Neural cell (in vitro differentiated cells): ENCODE measurements around the gene RBPJL. TPM values are rescaled to one million over a fixed set of nuclear protein-coding genes. Genes with fewer than 3 reads are reported as not detected.
A peak's percentile ranks its signal among the peaks of the same experiment; 100 is the strongest.

Experiments
- H2AFZ ChIP-seq: fragments of 200-600, 300-800 bp; sonication (generic), shearing (Covaris generic); 2 replicates; pipeline ENCODE4 v1.6.0; 2014; ENCODE audit warnings: low read depth, mild to moderate bottlenecking, antibody characterized with exemption, low read length, moderate library complexity
- H3F3A ChIP-seq: fragments of 200-600 bp; shearing (Covaris generic); 2 replicates; pipeline ENCODE4 v1.6.1; 2016; ENCODE audit warnings: mild to moderate bottlenecking, moderate library complexity, mixed read lengths, antibody characterized with exemption, low read length; ENCODE audit not compliant: insufficient read depth, poor library complexity, severe bottlenecking
- H3K27ac ChIP-seq: fragments of 200-600, 300-800 bp; sonication (generic), shearing (Covaris generic); 2 replicates; pipeline ENCODE4 v1.5.1; 2014; ENCODE audit warnings: mild to moderate bottlenecking, low read length, moderate library complexity
- H3K27me3 ChIP-seq: fragments of 300-800, 200-600 bp; sonication (generic), shearing (Covaris generic); 2 replicates; pipeline ENCODE4 v1.6.0; 2014; ENCODE audit warnings: mild to moderate bottlenecking, low read depth, low read length, moderate library complexity; ENCODE audit not compliant: insufficient read depth
- H3K36me3 ChIP-seq: fragments of 300-800, 200-600 bp; sonication (generic), shearing (Covaris generic); 2 replicates; pipeline ENCODE4 v1.5.1; 2014; ENCODE audit warnings: mild to moderate bottlenecking, antibody characterized with exemption, low read length, moderate library complexity; ENCODE audit not compliant: insufficient read depth
- H3K4me2 ChIP-seq: fragments of 300-800, 200-600 bp; sonication (generic), shearing (Covaris generic); 2 replicates; pipeline ENCODE4 v1.6.0; 2014; ENCODE audit warnings: mild to moderate bottlenecking, low read length
- H3K4me3 ChIP-seq: fragments of 300-800, 200-600 bp; sonication (generic), shearing (Covaris generic); 2 replicates; pipeline ENCODE4 v1.5.1; 2014; ENCODE audit warnings: mild to moderate bottlenecking, low read length, moderate library complexity
- H3K79me2 ChIP-seq: fragments of 200-600 bp; shearing (Covaris generic); replicated peaks from 2 replicates; pipeline ENCODE4 v1.6.0; 2014; ENCODE audit warnings: mild to moderate bottlenecking, low read length, moderate library complexity; ENCODE audit not compliant: insufficient read depth
- H3K9ac ChIP-seq: fragments of 300-800, 200-600 bp; sonication (generic), shearing (Covaris generic); 2 replicates; pipeline ENCODE4 v1.6.1; 2016; ENCODE audit warnings: mild to moderate bottlenecking, low read length, mixed read lengths
- H3K9me2 ChIP-seq: fragments of 200-600 bp; shearing (Covaris generic); 2 replicates; pipeline ENCODE4 v1.6.1; 2016; ENCODE audit warnings: mild to moderate bottlenecking, low read length, mixed read lengths; ENCODE audit not compliant: insufficient read depth
- H3K9me3 ChIP-seq: fragments of 200-600, 300-800 bp; sonication (generic), shearing (Covaris generic); 2 replicates; pipeline ENCODE4 v1.6.1; 2016; ENCODE audit warnings: mild to moderate bottlenecking, mixed run types, low read length, moderate library complexity, mixed read lengths
- H4K20me1 ChIP-seq: fragments of 200-600 bp; shearing (Covaris generic); 2 replicates; pipeline ENCODE4 v1.6.1; 2016; ENCODE audit warnings: mild to moderate bottlenecking, mixed run types; ENCODE audit not compliant: insufficient read depth
- CTCF ChIP-seq: fragments of 450-650 bp; IDR thresholded peaks from 2 replicates; pipeline ENCODE4 v1.5.1; 2014; ENCODE audit warnings: antibody characterized with exemption, mild to moderate bottlenecking, moderate library complexity; ENCODE audit not compliant: poor library complexity, severe bottlenecking
- EP300 ChIP-seq: fragments of 450-650 bp; conservative IDR thresholded peaks from 2 replicates; pipeline ENCODE4 v1.6.1; 2014; ENCODE audit warnings: antibody characterized with exemption, mild to moderate bottlenecking, moderate library complexity; ENCODE audit not compliant: poor library complexity, severe bottlenecking
- EZH2 ChIP-seq: fragments of 200-600, 300-800 bp; shearing (Covaris generic), sonication (generic); IDR thresholded peaks from 2 replicates; pipeline ENCODE4 v1.6.1; 2014; ENCODE audit warnings: antibody characterized with exemption, low read length, borderline replicate concordance, mild to moderate bottlenecking; ENCODE audit not compliant: insufficient read depth, poor library complexity, severe bottlenecking
- MXI1 ChIP-seq: fragments of 450-650 bp; conservative IDR thresholded peaks from 2 replicates; pipeline ENCODE4 v1.6.1; 2014; ENCODE audit warnings: antibody characterized with exemption, mild to moderate bottlenecking; ENCODE audit not compliant: poor library complexity, severe bottlenecking
- POLR2AphosphoS5 ChIP-seq: IDR thresholded peaks from 2 replicates; pipeline ENCODE4 v1.6.1; 2012
- RAD21 ChIP-seq: fragments of 450-650 bp; conservative IDR thresholded peaks from 2 replicates; pipeline ENCODE4 v1.6.1; 2014; ENCODE audit warnings: antibody characterized with exemption, mild to moderate bottlenecking, moderate library complexity
- SMC3 ChIP-seq: fragments of 450-650 bp; conservative IDR thresholded peaks from 2 replicates; pipeline ENCODE4 v1.6.1; 2014; ENCODE audit warnings: antibody characterized with exemption, mild to moderate bottlenecking, moderate library complexity; ENCODE audit not compliant: poor library complexity
- TAF1 ChIP-seq: IDR thresholded peaks from 2 replicates; pipeline ENCODE4 v1.6.1; 2012; ENCODE audit warnings: low read depth
- polyA plus RNA-seq: library from polyadenylated mRNA; depleted of rRNA; stranded (reverse); fragments of >200 nt; gene quantifications from 2 replicates; pipeline ENCODE4 v1.2.3, GENCODE V29; 2014
- TF ChIP-seq, protein P1 (sequence below): IDR thresholded peaks from 2 replicates; pipeline ENCODE4 v1.6.1; 2012; ENCODE audit warnings: borderline replicate concordance

The RBPJL gene
- polyA plus RNA-seq, 1 donor from 2014 or later = not detected

DNA sequence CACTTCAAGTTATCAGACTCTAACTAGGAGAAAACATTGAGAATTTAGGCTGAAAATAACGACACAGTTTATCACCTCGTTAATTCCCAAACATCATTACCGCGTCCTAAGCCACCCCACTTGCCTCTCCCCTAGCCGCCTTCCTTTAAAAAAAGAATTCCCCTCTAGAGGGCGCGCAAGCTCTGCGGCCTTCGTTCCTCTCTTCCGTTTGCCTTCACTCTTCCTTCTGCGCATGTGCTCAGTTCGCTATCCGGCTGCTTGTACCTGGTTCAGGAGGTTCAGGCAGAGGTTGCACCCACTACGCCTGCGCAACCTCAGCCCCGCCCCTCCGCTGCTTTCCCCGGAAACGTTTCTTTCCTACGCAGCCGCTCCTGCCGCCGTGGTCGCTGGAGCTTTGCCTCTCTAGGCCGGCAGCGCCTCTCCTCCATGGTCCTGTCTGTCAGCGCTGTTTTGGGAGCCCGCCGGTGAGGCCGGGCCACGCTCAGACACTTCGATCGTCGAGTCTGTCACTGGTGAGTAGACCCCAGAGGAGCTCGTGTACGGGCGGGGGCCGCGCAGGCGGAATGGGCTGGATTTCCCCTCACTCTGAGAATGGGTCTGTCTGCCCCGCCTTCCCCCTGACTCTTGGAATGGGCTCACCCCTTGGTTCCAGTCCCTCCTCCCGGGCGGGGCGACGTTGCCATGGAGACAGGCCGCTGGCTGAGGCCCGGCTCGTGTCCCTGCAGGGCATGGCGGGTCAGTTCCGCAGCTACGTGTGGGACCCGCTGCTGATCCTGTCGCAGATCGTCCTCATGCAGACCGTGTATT is 56.4 kb downstream of the RBPJL start, which contains the start of gene SYS1:
Gene SYS1 (plus strand): TSS at position 353 of the 807 bp plus-strand sequence. CDS start 376 bp downstream, at position 729.
- Histone ChIP-seq H3K9me3 (no peaks in the 10 kb centered on the region), H2AFZ (peak within 1 kb of the TSS; percentile 49), H3K79me2 (peaks cover 28% of the 10 kb centered on the region), H3K27ac (peak within 1 kb of the TSS; percentile 94), H3K9ac (peak within 1 kb of the TSS; percentile 87), H3K9me2 (no peaks in the 10 kb centered on the region), H4K20me1 (no peaks in the 10 kb centered on the region), H3K36me3 (no peaks in the 10 kb centered on the region), H3K4me3 (peak within 1 kb of the TSS; percentile 97), H3K27me3 (no peaks in the 10 kb centered on the region), H3F3A (no peaks in the 10 kb centered on the region), H3K4me2 (peak within 1 kb of the TSS; percentile 99)
- TF ChIP-seq CTCF (peak; percentile 100), SMC3 (peak; percentile 88), POLR2AphosphoS5 (peak; percentile 84), EZH2 (no peak), TAF1 (peak; percentile 79), MXI1 (peak; percentile 98), RAD21 (peak; percentile 94), EP300 (peak; percentile 79)
- TF ChIP-seq, protein P1, sequence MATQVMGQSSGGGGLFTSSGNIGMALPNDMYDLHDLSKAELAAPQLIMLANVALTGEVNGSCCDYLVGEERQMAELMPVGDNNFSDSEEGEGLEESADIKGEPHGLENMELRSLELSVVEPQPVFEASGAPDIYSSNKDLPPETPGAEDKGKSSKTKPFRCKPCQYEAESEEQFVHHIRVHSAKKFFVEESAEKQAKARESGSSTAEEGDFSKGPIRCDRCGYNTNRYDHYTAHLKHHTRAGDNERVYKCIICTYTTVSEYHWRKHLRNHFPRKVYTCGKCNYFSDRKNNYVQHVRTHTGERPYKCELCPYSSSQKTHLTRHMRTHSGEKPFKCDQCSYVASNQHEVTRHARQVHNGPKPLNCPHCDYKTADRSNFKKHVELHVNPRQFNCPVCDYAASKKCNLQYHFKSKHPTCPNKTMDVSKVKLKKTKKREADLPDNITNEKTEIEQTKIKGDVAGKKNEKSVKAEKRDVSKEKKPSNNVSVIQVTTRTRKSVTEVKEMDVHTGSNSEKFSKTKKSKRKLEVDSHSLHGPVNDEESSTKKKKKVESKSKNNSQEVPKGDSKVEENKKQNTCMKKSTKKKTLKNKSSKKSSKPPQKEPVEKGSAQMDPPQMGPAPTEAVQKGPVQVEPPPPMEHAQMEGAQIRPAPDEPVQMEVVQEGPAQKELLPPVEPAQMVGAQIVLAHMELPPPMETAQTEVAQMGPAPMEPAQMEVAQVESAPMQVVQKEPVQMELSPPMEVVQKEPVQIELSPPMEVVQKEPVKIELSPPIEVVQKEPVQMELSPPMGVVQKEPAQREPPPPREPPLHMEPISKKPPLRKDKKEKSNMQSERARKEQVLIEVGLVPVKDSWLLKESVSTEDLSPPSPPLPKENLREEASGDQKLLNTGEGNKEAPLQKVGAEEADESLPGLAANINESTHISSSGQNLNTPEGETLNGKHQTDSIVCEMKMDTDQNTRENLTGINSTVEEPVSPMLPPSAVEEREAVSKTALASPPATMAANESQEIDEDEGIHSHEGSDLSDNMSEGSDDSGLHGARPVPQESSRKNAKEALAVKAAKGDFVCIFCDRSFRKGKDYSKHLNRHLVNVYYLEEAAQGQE = peak; percentile 86

- Histone ChIP-seq H3K9me3 (no peaks in the 10 kb centered on the region), H3K9me2 (no peaks in the 10 kb centered on the region), H3K27ac (peak overlapping the region; percentile 94), H3F3A (no peaks in the 10 kb centered on the region), H3K4me3 (peak overlapping the region; percentile 97), H3K4me2 (peak overlapping the region; percentile 99), H3K79me2 (peaks cover 28% of the 10 kb centered on the region), H3K36me3 (no peaks in the 10 kb centered on the region), H3K27me3 (no peaks in the 10 kb centered on the region), H2AFZ (peak overlapping the region; percentile 49), H4K20me1 (no peaks in the 10 kb centered on the region), H3K9ac (peak overlapping the region; percentile 87)
- no peak for TF ChIP-seq EZH2
- TF ChIP-seq MXI1 = peak; percentile 29
- TF ChIP-seq TAF1 = peak; percentile 31
- no peak for TF ChIP-seq POLR2AphosphoS5
Measured at GRCh38 chr20:45363611-45364492, 57.2 kb downstream of the RBPJL start.
